Measurements from ENCODE around the gene PLAAT1.

The PLAAT1 gene
- 0 to 0.07 (median 0) reads per million in 3 experiments for total RNA-seq

GRCh38 chr3:193240850-193241706 lies at the start of gene PLAAT1:
Gene PLAAT1, plus strand, starts transcription at chr3:193241222. Its CDS starts 14,429 bp downstream, at chr3:193255651.
- DNase-seq = no peak

- no peak for DNase-seq
Observed at GRCh38 chr3:193194371-193194770, 46.7 kb upstream of the PLAAT1 start.

- no peak for DNase-seq
Observed at GRCh38 chr3:193196746-193197145, 44.3 kb upstream of the PLAAT1 start.

GRCh38 chr3:193207290-193208273 lies 33.4 kb upstream of the PLAAT1 start:
- no peak for DNase-seq

- no peak for DNase-seq
Observed at GRCh38 chr3:193210618-193211017, 30.4 kb upstream of the PLAAT1 start.

GRCh38 chr3:193211173-193211572 lies 29.8 kb upstream of the PLAAT1 start:
- no peak for DNase-seq

GRCh38 chr3:193211984-193212383 lies 29.0 kb upstream of the PLAAT1 start:
- no peak for DNase-seq

- no peak for DNase-seq
Observed at GRCh38 chr3:193212844-193213243, 28.2 kb upstream of the PLAAT1 start.

- no peak for DNase-seq
Observed at GRCh38 chr3:193214445-193214844, 26.6 kb upstream of the PLAAT1 start.

- DNase-seq = no peak
Observed at GRCh38 chr3:193225302-193226125, 15.5 kb upstream of the PLAAT1 start.

GRCh38 chr3:193228206-193228605 lies 12.8 kb upstream of the PLAAT1 start:
- DNase-seq = no peak

GRCh38 chr3:193229851-193230420 lies 11.1 kb upstream of the PLAAT1 start:
- no peak for DNase-seq

- no peak for DNase-seq
Observed at GRCh38 chr3:193230610-193231009, 10.4 kb upstream of the PLAAT1 start.

- no peak for DNase-seq
Observed at GRCh38 chr3:193231201-193231600, 9.8 kb upstream of the PLAAT1 start.

GRCh38 chr3:193236599-193236998 lies 4.4 kb upstream of the PLAAT1 start:
- DNase-seq = no peak

- no peak for DNase-seq
Observed at GRCh38 chr3:193237030-193237429, 4.0 kb upstream of the PLAAT1 start.

GRCh38 chr3:193240436-193240849 lies 579 bp upstream of the PLAAT1 start:
- no peak for DNase-seq

GRCh38 chr3:193241716-193242115 lies 694 bp downstream of the PLAAT1 start:
- no peak for DNase-seq

GRCh38 chr3:193243571-193243970 lies 2.5 kb downstream of the PLAAT1 start:
- no peak for DNase-seq

- no peak for DNase-seq
Observed at GRCh38 chr3:193248848-193249468, 7.9 kb downstream of the PLAAT1 start.

GRCh38 chr3:193250492-193250891 lies 9.5 kb downstream of the PLAAT1 start:
- no peak for DNase-seq
